ENCODE measurements around the gene SLC25A10.

DNA sequence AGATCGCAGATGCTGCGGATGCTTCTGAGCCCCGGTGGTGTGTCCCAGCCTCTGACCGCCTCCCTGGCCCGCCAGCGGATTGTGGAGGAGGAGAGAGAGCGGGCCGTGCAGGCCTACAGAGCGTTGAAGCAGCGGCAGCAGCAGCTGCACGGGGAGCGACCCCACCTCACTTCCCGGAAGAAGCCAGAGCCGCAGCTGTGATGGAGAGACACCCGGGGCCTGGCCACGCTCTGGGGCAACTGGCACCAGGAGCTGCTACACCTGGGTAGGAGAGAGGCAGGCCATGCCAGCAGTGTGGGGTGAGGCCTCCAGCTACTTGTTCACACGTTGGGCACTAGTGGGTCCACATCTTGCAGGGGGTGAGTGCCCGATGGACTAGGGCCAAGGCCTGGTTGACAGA lies 39.6 kb upstream of the SLC25A10 start:
- TF ChIP-seq CTCF (IDR thresholded peaks at IDR 0.05) = no peak
- TF ChIP-seq POLR2A (IDR thresholded peaks at IDR 0.05) = no peak
